Liver (tissue), 9 donors: ENCODE results near the gene ZC3H7B. TPM values are rescaled to one million over a fixed set of nuclear protein-coding genes. Genes with fewer than 3 reads are reported as not detected.

ENCODE experiments used
- DNase-seq: peaks from one replicate; pipeline ENCODE4 v3.0.0-alpha.2; 2017; ENCODE audit warnings: low spot score
- H3K27ac ChIP-seq, 2 donors: one replicate each; pipeline ENCODE4 v1.7.0; 2013; ENCODE audit warnings: inconsistent platforms in 2 of 2, low read length in 2 of 2, control low read depth in 1 of 2, low read depth in 1 of 2, mild to moderate bottlenecking in 1 of 2
- H3K27me3 ChIP-seq, 4 donors: one replicate each; pipeline versions ENCODE4 v1.6.1 to v1.7.0; 2013; ENCODE audit warnings: low read length in 3 of 4, inconsistent platforms in 1 of 4, mild to moderate bottlenecking in 1 of 4, moderate library complexity in 1 of 4; ENCODE audit not compliant: control insufficient read depth in 4 of 4, insufficient read depth in 4 of 4
- H3K36me3 ChIP-seq, 4 donors: one replicate each; pipeline versions ENCODE4 v1.6.1 to v1.7.0; 2013; ENCODE audit warnings: low read length in 3 of 4, mild to moderate bottlenecking in 3 of 4, low read depth in 1 of 4, moderate library complexity in 1 of 4; ENCODE audit not compliant: control insufficient read depth in 4 of 4, insufficient read depth in 3 of 4
- H3K4me1 ChIP-seq, 4 donors: one replicate each; pipeline versions ENCODE4 v1.6.1 to v1.7.0; 2013; ENCODE audit warnings: low read length in 3 of 4, mild to moderate bottlenecking in 3 of 4, moderate library complexity in 1 of 4; ENCODE audit not compliant: control insufficient read depth in 4 of 4, insufficient read depth in 4 of 4
- H3K4me3 ChIP-seq, 3 donors: one replicate each; pipeline versions ENCODE4 v1.6.1 to v1.7.0; 2013; ENCODE audit warnings: low read length in 3 of 3, control low read depth in 1 of 3, low read depth in 1 of 3, mild to moderate bottlenecking in 1 of 3
- H3K9ac ChIP-seq, 2 donors: one replicate each; pipeline ENCODE4 v1.7.0; 2013; ENCODE audit warnings: low read length in 2 of 2, mild to moderate bottlenecking in 2 of 2, moderate library complexity in 2 of 2, control low read depth in 1 of 2, low read depth in 1 of 2
- H3K9me3 ChIP-seq, 4 donors: one replicate each; pipeline versions ENCODE4 v1.6.1 to v1.7.0; 2013; ENCODE audit warnings: low read length in 3 of 4; ENCODE audit not compliant: control insufficient read depth in 4 of 4
- CTCF ChIP-seq: fragments of 150-350 bp; IDR thresholded peaks from 2 replicates; pipeline ENCODE4 v1.5.1; 2017; ENCODE audit warnings: improper control_type of control experiment, low read depth, low read length; ENCODE audit not compliant: missing input control
- FOXA1 ChIP-seq: IDR thresholded peaks from 2 replicates; pipeline ENCODE4 v1.6.1; 2016; ENCODE audit warnings: antibody characterized with exemption
- FOXA2 ChIP-seq: IDR thresholded peaks from 2 replicates; pipeline ENCODE4 v1.6.1; 2016; ENCODE audit warnings: antibody characterized with exemption
- GABPA ChIP-seq, 2 donors: IDR thresholded peaks in 1 of 2; conservative IDR thresholded peaks in 1 of 2; 2 replicates each; pipeline ENCODE4 v1.6.1; 2016; ENCODE audit warnings: antibody characterized with exemption in 2 of 2, mild to moderate bottlenecking in 1 of 2, moderate library complexity in 1 of 2
- HNF4A ChIP-seq, 2 donors: conservative IDR thresholded peaks; 2 replicates each; pipeline ENCODE4 v1.6.1; 2016; ENCODE audit warnings: antibody characterized with exemption in 2 of 2, mild to moderate bottlenecking in 2 of 2
- HNF4G ChIP-seq: IDR thresholded peaks from 2 replicates; pipeline ENCODE4 v1.6.1; 2016; ENCODE audit warnings: antibody characterized with exemption
- JUND ChIP-seq, 2 donors: IDR thresholded peaks; 2 replicates each; pipeline ENCODE4 v1.6.1; 2016; ENCODE audit warnings: antibody characterized with exemption in 2 of 2
- MAX ChIP-seq: IDR thresholded peaks from 2 replicates; pipeline ENCODE4 v1.6.1; 2016; ENCODE audit warnings: antibody characterized with exemption
- NR2F2 ChIP-seq: IDR thresholded peaks from 2 replicates; pipeline ENCODE4 v1.6.1; 2016; ENCODE audit warnings: antibody characterized with exemption
- RAD21 ChIP-seq, 2 donors: IDR thresholded peaks; 2 replicates each; pipeline ENCODE4 v1.6.1; 2016; ENCODE audit warnings: antibody characterized with exemption in 2 of 2, mild to moderate bottlenecking in 2 of 2
- RXRA ChIP-seq, 2 donors: IDR thresholded peaks; 2 replicates each; pipeline ENCODE4 v1.6.1; 2017 to 2018; ENCODE audit warnings: antibody characterized with exemption in 2 of 2, mild to moderate bottlenecking in 1 of 2
- SP1 ChIP-seq: IDR thresholded peaks from 2 replicates; pipeline ENCODE4 v1.6.1; 2018; ENCODE audit warnings: antibody characterized with exemption, mild to moderate bottlenecking
- YY1 ChIP-seq: IDR thresholded peaks from 2 replicates; pipeline ENCODE4 v1.6.1; 2016; ENCODE audit warnings: antibody characterized with exemption, mild to moderate bottlenecking
- WGBS: extraction: QIAGEN DNeasy Blood & Tissue Kit; methylation state at CpG from one replicate; pipeline ENCODE4 v1.1.7; 2013; 5-methylcytosine and 5-hydroxymethylcytosine counted together
- polyA plus RNA-seq, 2 donors: library from polyadenylated mRNA; stranded (reverse) in 1 of 2; unstranded in 1 of 2; fragments of 200-250 nt in 1 of 2; fragments of >200 nt in 1 of 2; fragmentation: Nextera tagmentation in 1 of 2; extraction: Ambion mirVana in 1 of 2; gene quantifications; one replicate each; pipeline versions ENCODE4 v1.2.1 to v1.2.3, GENCODE V29; 2013 to 2015
- total RNA-seq, 2 donors: library from RNA; depleted of rRNA; stranded (reverse); fragments of >200 nt; gene quantifications; one replicate each; pipeline ENCODE4 v1.2.3, GENCODE V29; 2014
- TF ChIP-seq, protein P1 (sequence below): IDR thresholded peaks from 2 replicates; pipeline ENCODE4 v1.6.1; 2016; ENCODE audit warnings: antibody characterized with exemption
- TF ChIP-seq, protein P2 (sequence below): IDR thresholded peaks from 2 replicates; pipeline ENCODE4 v1.6.1; 2016; ENCODE audit warnings: antibody characterized with exemption
- donor health status: healthy.
- donor health status: healthy.
- donor health status: healthy.
- donor health status: healthy.
- donor health status: healthy.

The ZC3H7B gene
- total and polyA plus RNA-seq, 4 donors = 6.6 to 50.2 (median 26.1) TPM

DNA sequence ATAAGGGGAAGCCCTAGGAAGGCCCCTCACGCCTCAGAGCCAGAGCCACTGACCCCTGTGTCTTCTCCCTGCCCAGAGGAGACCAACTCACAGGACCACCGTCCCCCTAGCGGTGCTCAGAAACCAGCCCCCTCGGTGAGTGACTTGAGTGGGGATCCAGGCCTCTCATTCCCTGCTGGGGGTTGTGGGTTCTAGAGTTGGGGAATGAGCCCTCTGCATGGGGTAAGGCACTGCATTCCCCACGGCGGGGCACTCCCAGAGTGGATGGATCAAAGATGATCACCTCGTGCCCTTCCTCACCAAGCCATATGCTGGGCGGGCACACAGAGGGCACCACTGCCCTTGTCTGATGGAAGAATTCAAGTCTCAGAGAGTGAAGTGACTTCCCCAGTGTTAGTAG, 39.7 kb downstream of the ZC3H7B start:
- H3K9me3 ChIP-seq = no peaks in the 10 kb centered on the region
- H3K36me3 ChIP-seq = peaks cover 2 to 35% (median 12%) of the 10 kb centered on the region in 4 donors
- H3K27me3 ChIP-seq = no peaks in the 10 kb centered on the region
- TF ChIP-seq CTCF = no peak
- TF ChIP-seq, protein P1, sequence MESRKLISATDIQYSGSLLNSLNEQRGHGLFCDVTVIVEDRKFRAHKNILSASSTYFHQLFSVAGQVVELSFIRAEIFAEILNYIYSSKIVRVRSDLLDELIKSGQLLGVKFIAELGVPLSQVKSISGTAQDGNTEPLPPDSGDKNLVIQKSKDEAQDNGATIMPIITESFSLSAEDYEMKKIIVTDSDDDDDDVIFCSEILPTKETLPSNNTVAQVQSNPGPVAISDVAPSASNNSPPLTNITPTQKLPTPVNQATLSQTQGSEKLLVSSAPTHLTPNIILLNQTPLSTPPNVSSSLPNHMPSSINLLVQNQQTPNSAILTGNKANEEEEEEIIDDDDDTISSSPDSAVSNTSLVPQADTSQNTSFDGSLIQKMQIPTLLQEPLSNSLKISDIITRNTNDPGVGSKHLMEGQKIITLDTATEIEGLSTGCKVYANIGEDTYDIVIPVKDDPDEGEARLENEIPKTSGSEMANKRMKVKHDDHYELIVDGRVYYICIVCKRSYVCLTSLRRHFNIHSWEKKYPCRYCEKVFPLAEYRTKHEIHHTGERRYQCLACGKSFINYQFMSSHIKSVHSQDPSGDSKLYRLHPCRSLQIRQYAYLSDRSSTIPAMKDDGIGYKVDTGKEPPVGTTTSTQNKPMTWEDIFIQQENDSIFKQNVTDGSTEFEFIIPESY = no peak
- TF ChIP-seq, protein P2, sequence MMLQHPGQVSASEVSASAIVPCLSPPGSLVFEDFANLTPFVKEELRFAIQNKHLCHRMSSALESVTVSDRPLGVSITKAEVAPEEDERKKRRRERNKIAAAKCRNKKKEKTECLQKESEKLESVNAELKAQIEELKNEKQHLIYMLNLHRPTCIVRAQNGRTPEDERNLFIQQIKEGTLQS = no peak
- no peak overlapping the region for H3K4me3 ChIP-seq
- H3K27ac ChIP-seq = no peak overlapping the region
- H3K4me1 ChIP-seq = peaks cover 10 to 47% (median 34%) of the 10 kb centered on the region in 4 donors
- WGBS = 98% methylated on average over 8 of the region's 8 CpGs
- no peak overlapping the region for H3K9ac ChIP-seq
- no peak for DNase-seq

GRCh38 chr22:41341990-41342389, 40.7 kb downstream of the ZC3H7B start:
- TF ChIP-seq YY1 = no peak
- no peak for TF ChIP-seq GABPA (IDR thresholded peaks at IDR 0.05 in 1 of 2, conservative IDR thresholded peaks at IDR 0.05 in 1 of 2)
- TF ChIP-seq MAX = no peak
- TF ChIP-seq NR2F2 = no peak
- no peak for TF ChIP-seq JUND (IDR thresholded peaks at IDR 0.05)
- no peak for TF ChIP-seq RAD21 (IDR thresholded peaks at IDR 0.05)
- TF ChIP-seq, protein P2 = no peak
- no peak for TF ChIP-seq RXRA (IDR thresholded peaks at IDR 0.05)
- TF ChIP-seq, protein P1 = no peak
- TF ChIP-seq HNF4A (conservative IDR thresholded peaks at IDR 0.05) = no peak
- TF ChIP-seq FOXA1 = no peak
- TF ChIP-seq HNF4G = no peak
- TF ChIP-seq SP1 = no peak
- no peak for TF ChIP-seq FOXA2
- H3K4me3 ChIP-seq = no peak overlapping the region
- H3K27ac ChIP-seq = no peak overlapping the region
- peaks cover 2 to 39% (median 16%) of the 10 kb centered on the region in 4 donors for H3K36me3 ChIP-seq
- no peak overlapping the region for H3K9ac ChIP-seq
- WGBS = 90% methylated on average over 3 of the region's 3 CpGs
- no peaks in the 10 kb centered on the region for H3K9me3 ChIP-seq
- no peak for DNase-seq
- peaks cover 13 to 56% (median 42%) of the 10 kb centered on the region in 4 donors for H3K4me1 ChIP-seq
- H3K27me3 ChIP-seq = no peaks in the 10 kb centered on the region
